BLaER1 treated with 17β-estradiol and CSF1 and Interleukin-3, amounts not matched to agents 10 nM and 100 nM (cell line): ENCODE measurements around the gene FAM228A.
A peak's percentile ranks its signal among the peaks of the same experiment; 100 is the strongest.
"Not testable (repeated sequence)": the region's sequence is repeated elsewhere in the genome, so short reads cannot be mapped to it uniquely, and the experiment has no call there.

Experiments used
- H3K27ac ChIP-seq, 11 experiments: shearing (Covaris generic); formaldehyde crosslinking; 2 replicates each; pipeline ENCODE4 v1.8.1; 2022
- H3K27me3 ChIP-seq, 11 experiments: shearing (Covaris generic); formaldehyde crosslinking; 2 replicates each; pipeline ENCODE4 v1.8.1; 2022
- H3K36me3 ChIP-seq, 11 experiments: shearing (Covaris generic); formaldehyde crosslinking; 2 replicates each; pipeline ENCODE4 v1.8.1; 2022
- H3K4me1 ChIP-seq, 10 experiments: shearing (Covaris generic); formaldehyde crosslinking; 2 replicates each; pipeline ENCODE4 v1.8.1; 2022
- H3K4me2 ChIP-seq, 11 experiments: shearing (Covaris generic); formaldehyde crosslinking; 2 replicates each; pipeline ENCODE4 v1.8.1; 2022
- H3K4me3 ChIP-seq, 10 experiments: shearing (Covaris generic); formaldehyde crosslinking; 2 replicates each; pipeline ENCODE4 v1.8.1; 2022
- H3K9ac ChIP-seq, 11 experiments: shearing (Covaris generic); formaldehyde crosslinking; 2 replicates each; pipeline ENCODE4 v1.8.1; 2022
- H3K9me3 ChIP-seq, 11 experiments: shearing (Covaris generic); formaldehyde crosslinking; replicated peaks in 1 of 11; 2 replicates each; pipeline ENCODE4 v1.8.1; 2022
- H4K20me1 ChIP-seq, 11 experiments: shearing (Covaris generic); formaldehyde crosslinking; 2 replicates each; pipeline ENCODE4 v1.8.1; 2022
- Cebpa-rat ChIP-seq, 11 experiments: shearing (Covaris generic); IDR thresholded peaks; 2 replicates each; pipeline ENCODE4 v1.8.1; 2022

FAM228A gene

DNA sequence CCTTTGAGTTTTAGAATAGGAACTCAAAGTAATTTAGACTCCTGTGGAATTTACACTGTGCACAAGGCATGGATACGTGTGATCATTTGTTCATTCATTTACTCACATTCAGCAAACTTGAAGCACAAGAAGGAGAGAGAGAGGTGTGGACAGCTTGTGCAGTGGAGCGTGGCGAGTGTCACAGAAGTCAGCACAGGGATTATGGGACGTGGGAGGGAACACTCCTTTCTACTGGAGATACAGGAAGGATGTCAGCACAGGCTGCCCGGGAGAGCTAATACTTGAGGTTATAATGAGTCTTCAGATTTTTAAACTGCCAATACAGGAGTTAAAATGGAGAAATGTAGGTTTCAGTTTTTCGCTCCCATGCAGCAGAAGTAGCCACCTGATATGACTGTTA lies 7.0 kb downstream of the FAM228A start:
- H3K27me3 ChIP-seq, result no peaks in the 10 kb centered on the region
- TF ChIP-seq Cebpa-rat (IDR thresholded peaks at IDR 0.05), result no peak
- no peak overlapping the region for H3K27ac ChIP-seq
- H3K9ac ChIP-seq, result no peak overlapping the region
- H3K4me1 ChIP-seq, result peaks cover 10 to 20% (median 17%) of the 10 kb centered on the region in 10 experiments; a peak in 19 of 20 replicates
- peak overlapping the region in 7 of 11 experiments; percentile 3 to 54 (median 29); a peak in 8 of 22 replicates for H3K4me2 ChIP-seq
- no peaks in the 10 kb centered on the region for H3K9me3 ChIP-seq
- no peaks in the 10 kb centered on the region for H3K36me3 ChIP-seq
- H3K4me3 ChIP-seq, result no peak overlapping the region
- H4K20me1 ChIP-seq, result no peaks in the 10 kb centered on the region

DNA sequence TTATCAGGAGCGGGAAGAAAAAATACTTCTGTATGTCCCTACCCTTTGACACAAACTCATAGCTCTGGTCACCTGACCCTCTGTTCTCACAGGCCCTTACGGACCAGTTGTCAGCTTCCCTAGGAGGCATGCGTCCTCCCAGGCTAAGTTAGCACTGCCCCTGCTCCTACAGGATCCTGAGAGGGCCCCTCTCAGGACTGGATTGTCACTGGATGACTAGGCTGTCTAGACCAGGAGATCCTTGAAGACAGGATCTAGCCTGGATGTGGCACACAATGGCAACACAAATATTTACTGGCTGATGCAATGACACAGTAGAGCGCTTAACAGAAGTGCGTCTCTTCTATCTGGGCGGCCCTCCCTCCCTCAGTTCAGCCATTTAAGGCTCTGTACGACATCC lies 7.7 kb downstream of the FAM228A start:
- peak overlapping the region in 5 of 11 experiments; percentile 3 to 54 (median 29); a peak in 6 of 22 replicates for H3K4me2 ChIP-seq
- no peak overlapping the region for H3K27ac ChIP-seq
- H4K20me1 ChIP-seq, result no peaks in the 10 kb centered on the region
- no peaks in the 10 kb centered on the region for H3K36me3 ChIP-seq
- no peak overlapping the region for H3K4me3 ChIP-seq
- no peak for TF ChIP-seq Cebpa-rat (IDR thresholded peaks at IDR 0.05)
- peaks cover 10 to 20% (median 17%) of the 10 kb centered on the region in 10 experiments; a peak in 19 of 20 replicates for H3K4me1 ChIP-seq
- H3K9me3 ChIP-seq, result no peaks in the 10 kb centered on the region
- no peak overlapping the region for H3K9ac ChIP-seq
- H3K27me3 ChIP-seq, result no peaks in the 10 kb centered on the region

DNA sequence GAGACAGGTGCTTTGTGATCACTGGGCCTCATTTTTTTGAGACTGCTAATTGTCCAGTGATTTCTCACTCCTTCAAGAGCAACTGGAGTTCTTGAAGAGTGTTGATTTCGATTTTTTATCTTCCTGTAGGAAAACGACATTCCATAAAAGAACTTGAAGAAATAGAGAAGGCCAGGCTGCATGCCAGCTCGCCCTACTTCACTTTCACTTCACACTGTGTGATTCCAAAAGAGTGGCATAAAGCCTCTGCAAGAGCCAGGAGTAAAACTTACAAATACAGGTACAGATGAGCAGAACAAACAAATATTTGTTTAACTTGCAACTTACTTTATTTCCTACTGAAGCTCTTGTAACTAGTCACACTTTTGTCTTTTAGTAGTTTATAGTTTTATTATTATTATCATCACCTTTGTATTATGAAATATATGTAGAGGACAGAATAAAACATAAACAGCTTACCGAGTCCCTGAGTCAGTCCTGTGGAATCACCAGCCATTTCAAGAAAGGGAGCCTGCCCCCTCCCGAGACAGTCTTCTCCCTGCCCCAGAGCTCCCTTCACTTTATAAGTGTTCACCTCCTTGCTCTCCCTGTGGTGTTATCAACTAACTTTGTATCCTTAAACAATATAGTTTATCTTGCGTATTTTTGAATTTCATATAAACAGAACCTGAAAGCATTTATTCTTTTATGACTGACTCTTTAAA lies 8.7 kb downstream of the FAM228A start:
- no peaks in the 10 kb centered on the region for H4K20me1 ChIP-seq
- H3K4me3 ChIP-seq, result no peak overlapping the region
- H3K4me1 ChIP-seq, result peaks cover 10 to 20% (median 17%) of the 10 kb centered on the region in 10 experiments; a peak in 19 of 20 replicates
- TF ChIP-seq Cebpa-rat (IDR thresholded peaks at IDR 0.05), result no peak
- H3K27me3 ChIP-seq, result no peaks in the 10 kb centered on the region
- H3K27ac ChIP-seq, result no peak overlapping the region
- H3K9me3 ChIP-seq, result no peaks in the 10 kb centered on the region
- no peaks in the 10 kb centered on the region for H3K36me3 ChIP-seq
- H3K4me2 ChIP-seq, result no peak overlapping the region
- no peak overlapping the region for H3K9ac ChIP-seq

DNA sequence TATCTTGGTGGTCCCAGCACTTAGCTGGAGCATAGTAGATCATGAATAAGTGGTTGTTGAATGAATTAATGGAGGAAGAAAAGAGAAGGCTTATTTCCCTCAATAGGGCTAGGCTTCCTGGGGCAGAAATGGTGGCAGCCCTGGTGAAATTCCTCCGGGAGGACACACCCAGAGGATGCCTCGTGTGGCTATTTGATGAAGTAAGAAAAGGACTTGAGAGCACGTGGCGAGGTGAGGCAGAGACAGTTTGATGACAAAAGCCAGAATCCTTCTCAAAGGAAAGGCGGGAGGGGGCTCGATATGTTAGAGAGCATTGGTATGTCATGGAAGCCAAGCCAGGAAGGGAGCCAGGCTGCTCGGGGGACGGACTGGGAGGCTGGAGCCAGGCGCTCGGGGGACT lies 14.7 kb downstream of the FAM228A start:
- Histone ChIP-seq H4K20me1 (no peaks in the 10 kb centered on the region), H3K4me3 (no peak overlapping the region), H3K27ac (no peak overlapping the region), H3K9ac (no peak overlapping the region), H3K36me3 (no peaks in the 10 kb centered on the region), H3K4me2 (no peak overlapping the region), H3K27me3 (no peaks in the 10 kb centered on the region), H3K4me1 (no peaks in the 10 kb centered on the region), H3K9me3 (no peaks in the 10 kb centered on the region)
- TF ChIP-seq Cebpa-rat (IDR thresholded peaks at IDR 0.05), result no peak

DNA sequence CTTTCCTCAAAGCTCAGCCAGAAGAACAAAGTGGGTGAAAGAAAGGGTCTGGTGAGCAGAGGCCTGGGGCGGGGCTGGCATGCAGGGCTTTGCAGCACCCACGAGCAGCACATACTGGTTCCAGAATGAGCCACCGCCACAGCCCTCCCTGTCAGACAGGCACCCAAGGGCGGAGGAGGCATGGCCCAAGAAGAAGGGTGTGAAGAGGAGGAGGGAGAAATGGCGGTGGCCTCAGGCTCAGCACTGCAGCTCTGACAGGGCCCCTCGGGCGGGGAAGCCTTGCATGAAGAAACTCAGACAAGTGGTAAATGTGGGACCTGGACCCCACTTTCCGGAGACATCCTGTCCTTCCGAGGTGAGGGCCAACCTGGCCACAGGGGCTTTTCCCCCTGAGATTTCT lies 15.7 kb downstream of the FAM228A start:
- no peaks in the 10 kb centered on the region for H3K4me1 ChIP-seq
- no peak overlapping the region for H3K9ac ChIP-seq
- H4K20me1 ChIP-seq, result no peaks in the 10 kb centered on the region

DNA sequence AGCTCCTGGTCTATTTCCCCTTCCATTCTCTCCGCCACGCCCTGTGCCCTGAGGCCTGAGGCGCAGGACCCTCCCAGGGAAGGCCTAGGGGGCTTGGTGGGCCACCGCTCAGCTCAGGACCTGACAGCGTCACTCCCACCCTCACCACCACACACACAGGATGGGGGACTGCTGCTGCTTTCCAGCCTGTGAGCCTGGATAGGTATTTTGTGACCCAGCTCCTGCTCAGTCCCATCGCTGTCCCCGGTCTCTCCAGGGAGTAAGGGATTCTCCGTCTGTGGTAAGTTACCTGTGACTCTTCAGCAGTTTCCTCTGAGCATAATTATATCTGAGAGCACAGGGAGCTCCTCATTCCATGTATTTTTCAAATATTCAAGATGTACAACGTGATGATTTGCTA lies 16.3 kb downstream of the FAM228A start:
- Histone ChIP-seq H3K4me2 (no peak overlapping the region), H3K36me3 (no peaks in the 10 kb centered on the region), H3K27me3 (no peaks in the 10 kb centered on the region), H3K9ac (no peak overlapping the region), H3K27ac (no peak overlapping the region), H3K9me3 (no peaks in the 10 kb centered on the region), H4K20me1 (no peaks in the 10 kb centered on the region), H3K4me3 (no peak overlapping the region), H3K4me1 (no peaks in the 10 kb centered on the region)
- TF ChIP-seq Cebpa-rat (IDR thresholded peaks at IDR 0.05), result no peak

More for the DNA sequence above, 15.7 kb downstream of the FAM228A start:
- no peak overlapping the region for H3K4me3 ChIP-seq
- H3K27me3 ChIP-seq, result no peaks in the 10 kb centered on the region
- H3K36me3 ChIP-seq, result no peaks in the 10 kb centered on the region
- no peaks in the 10 kb centered on the region for H3K9me3 ChIP-seq
- no peak overlapping the region for H3K27ac ChIP-seq
- H3K4me2 ChIP-seq, result no peak overlapping the region
- no peak for TF ChIP-seq Cebpa-rat (IDR thresholded peaks at IDR 0.05)

DNA sequence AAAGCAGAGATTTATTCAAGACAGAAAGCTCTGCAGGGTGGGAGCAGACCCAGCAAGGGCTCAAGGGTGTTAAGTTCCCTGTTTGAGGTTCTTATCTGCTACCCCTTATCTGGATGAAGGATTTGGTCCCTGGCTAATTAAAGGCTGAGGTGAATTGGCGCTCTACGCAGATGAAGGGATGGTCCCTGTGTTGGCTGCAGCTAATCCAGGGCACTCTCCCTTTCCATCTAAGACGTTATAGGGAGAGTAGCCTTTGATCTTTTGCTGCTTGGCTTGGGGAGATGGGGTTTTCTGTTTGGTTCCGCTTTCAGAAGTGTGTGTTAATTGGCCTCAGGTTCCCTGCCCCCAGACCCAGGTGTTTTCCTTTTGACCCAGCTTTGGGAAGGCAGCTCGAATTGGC lies 17.0 kb downstream of the FAM228A start:
- H3K9me3 ChIP-seq, result no peaks in the 10 kb centered on the region
- H3K4me3 ChIP-seq, result no peak overlapping the region
- H3K27me3 ChIP-seq, result no peaks in the 10 kb centered on the region
- TF ChIP-seq Cebpa-rat (IDR thresholded peaks at IDR 0.05), result no peak
- no peaks in the 10 kb centered on the region for H3K4me1 ChIP-seq
- H4K20me1 ChIP-seq, result no peaks in the 10 kb centered on the region
- H3K36me3 ChIP-seq, result no peaks in the 10 kb centered on the region
- H3K27ac ChIP-seq, result no peak overlapping the region
- H3K9ac ChIP-seq, result no peak overlapping the region
- no peak overlapping the region for H3K4me2 ChIP-seq

DNA sequence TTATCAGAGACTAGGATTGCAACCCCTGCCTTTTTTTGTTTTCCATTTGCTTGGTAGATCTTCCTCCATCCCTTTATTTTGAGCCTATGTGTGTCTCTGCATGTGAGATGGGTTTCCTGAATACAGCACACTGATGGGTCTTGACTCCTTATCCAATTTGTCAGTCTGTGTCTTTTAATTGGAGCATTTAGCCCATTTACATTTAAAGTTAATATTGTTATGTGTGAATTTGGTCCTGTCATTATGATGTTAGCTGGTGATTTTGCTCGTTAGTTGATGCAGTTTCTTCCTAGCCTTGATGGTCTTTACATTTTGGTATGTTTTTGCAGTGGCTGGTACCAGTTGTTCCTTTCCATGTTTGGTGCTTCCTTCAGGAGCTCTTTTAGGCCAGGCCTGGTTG lies 22.4 kb downstream of the FAM228A start:
- not testable (repeated sequence) for H3K4me3 ChIP-seq, H3K4me1 ChIP-seq, H3K9ac ChIP-seq, H4K20me1 ChIP-seq, H3K27me3 ChIP-seq, H3K4me2 ChIP-seq, H3K27ac ChIP-seq, H3K9me3 ChIP-seq
- peaks cover 0 to 20% (median 7%) of the 10 kb centered on the region in 11 experiments; a peak in 12 of 22 replicates for H3K36me3 ChIP-seq

DNA sequence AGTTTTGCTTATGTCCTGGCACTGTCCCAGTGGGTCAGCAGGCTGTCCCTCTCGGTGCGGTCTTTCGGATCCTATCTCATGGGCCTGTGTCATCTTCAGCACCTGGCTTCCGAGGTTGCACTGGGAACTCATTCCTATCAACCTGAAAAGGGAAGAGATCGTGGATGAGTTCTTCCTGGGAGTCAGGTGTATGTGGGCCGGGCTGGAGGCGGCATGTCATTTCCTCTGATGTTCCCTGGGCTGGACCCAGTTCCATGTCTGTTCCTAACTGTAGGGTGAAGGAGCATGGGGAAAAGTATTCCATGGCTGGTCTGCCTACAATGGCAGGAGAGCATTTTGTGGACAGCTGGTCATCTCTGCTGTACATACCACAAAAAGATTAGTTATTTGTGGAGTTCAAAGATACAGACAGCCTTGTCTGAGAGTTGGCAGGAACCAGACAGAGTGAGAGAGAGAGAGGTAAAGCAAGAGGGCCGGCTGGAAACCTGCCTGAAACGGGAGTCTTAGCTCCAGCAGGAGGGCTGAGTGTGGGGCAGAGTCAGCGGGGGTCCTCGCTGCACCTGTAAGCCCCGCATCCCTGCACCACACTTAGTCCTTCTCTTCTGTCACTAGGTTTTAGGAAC lies 25.2 kb downstream of the FAM228A start:
- no peaks in the 10 kb centered on the region; a peak in 1 of 22 replicates for H4K20me1 ChIP-seq
- H3K4me3 ChIP-seq, result no peak overlapping the region
- no peak for TF ChIP-seq Cebpa-rat (IDR thresholded peaks at IDR 0.05)
- no peak overlapping the region for H3K9ac ChIP-seq
- no peaks in the 10 kb centered on the region for H3K27me3 ChIP-seq
- H3K4me1 ChIP-seq, result no peaks in the 10 kb centered on the region
- H3K9me3 ChIP-seq, result no peaks in the 10 kb centered on the region
- peaks cover 23 to 43% (median 35%) of the 10 kb centered on the region in 11 experiments for H3K36me3 ChIP-seq
- H3K27ac ChIP-seq, result no peak overlapping the region
- no peak overlapping the region for H3K4me2 ChIP-seq

DNA sequence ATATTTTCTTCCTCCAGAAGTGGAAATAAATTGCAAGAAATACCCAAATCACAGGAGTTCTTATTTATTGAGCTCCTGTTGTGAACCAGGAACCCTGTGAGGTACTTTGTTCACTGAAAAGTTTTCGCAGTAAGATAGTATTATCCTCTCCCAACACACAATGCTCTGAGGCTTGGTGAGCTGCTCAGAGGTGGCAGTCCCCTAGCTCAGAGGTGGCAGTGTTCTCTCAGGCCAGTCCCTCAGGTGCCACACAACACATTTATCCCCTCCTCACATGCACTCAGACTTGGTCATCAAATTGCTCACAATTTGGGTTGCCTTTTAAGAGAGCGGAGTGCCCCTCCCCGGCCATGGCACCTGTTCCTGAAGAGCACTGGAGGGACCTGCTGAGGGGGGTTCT lies 25.9 kb downstream of the FAM228A start:
- Histone ChIP-seq H3K27me3 (no peaks in the 10 kb centered on the region), H3K4me1 (no peaks in the 10 kb centered on the region), H3K9me3 (no peaks in the 10 kb centered on the region), H3K36me3 (peaks cover 30 to 50% (median 38%) of the 10 kb centered on the region in 11 experiments), H4K20me1 (no peaks in the 10 kb centered on the region; a peak in 1 of 22 replicates), H3K4me3 (no peak overlapping the region), H3K27ac (no peak overlapping the region), H3K9ac (no peak overlapping the region), H3K4me2 (no peak overlapping the region)
- no peak for TF ChIP-seq Cebpa-rat (IDR thresholded peaks at IDR 0.05)
